NCI-H774 (cell line): Measurements from ENCODE around the gene TMEM126A.

ENCODE experiments used
- DNase-seq: peaks from one replicate; lab custom pipeline; 2025; lab: John Stamatoyannopoulos, UW

TMEM126A gene

DNA sequence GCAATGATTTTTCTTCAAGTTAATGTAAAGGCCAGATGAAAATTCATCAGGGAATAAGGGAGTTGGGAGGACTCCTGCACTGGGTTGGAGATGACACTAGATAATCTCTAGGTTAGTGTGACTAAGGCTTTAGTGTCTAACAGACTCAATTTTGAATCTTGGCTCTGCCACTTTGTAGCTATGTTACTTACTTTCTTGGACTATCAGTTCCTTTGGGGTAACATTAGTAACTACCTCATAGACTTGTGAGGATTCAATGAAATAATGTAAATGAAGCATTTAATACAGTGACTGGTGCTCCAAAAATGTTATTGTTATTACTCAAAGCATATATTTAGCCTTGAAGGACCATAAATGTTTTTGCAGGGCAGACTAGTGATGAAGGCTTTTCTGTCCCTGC lies 47.8 kb downstream of the TMEM126A start:
- DNase-seq = no peak

DNA sequence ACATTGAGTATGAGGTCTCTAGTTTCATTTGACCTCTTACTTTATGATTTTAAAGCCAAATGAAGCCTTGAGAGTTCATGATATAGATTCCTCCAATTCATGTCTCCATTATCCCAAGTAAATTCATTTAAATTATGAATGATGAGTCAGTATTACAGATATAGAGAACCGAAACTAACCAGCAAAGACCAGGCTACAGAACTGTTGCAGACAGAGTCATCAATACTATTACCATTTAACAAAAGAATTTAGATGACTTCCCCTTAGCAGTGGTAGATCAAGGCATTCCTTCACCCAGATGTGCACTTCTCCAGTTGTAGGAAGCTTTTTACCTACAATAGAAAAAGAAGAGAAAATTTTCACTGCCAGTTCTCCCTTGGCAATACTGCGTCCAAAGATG lies 50.0 kb downstream of the TMEM126A start:
- DNase-seq = no peak

DNA sequence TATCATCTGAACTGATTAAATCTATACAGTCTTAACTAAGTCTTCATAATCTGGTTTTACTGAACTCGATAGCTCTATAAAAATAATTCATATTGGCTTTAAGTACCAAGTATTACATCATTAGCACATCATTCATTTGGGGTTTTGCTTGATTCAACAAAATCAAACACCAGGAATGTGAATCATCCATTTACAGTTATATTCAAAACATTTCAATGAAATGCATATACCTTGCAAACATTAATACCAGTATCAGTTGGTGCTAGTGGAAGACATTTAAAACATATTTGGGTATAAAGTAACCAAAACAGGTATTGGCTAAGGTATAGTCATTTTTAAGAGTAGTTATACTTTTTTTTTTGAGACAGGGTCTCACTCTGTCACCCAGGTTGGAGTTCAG lies 50.4 kb downstream of the TMEM126A start:
- no peak for DNase-seq

DNA sequence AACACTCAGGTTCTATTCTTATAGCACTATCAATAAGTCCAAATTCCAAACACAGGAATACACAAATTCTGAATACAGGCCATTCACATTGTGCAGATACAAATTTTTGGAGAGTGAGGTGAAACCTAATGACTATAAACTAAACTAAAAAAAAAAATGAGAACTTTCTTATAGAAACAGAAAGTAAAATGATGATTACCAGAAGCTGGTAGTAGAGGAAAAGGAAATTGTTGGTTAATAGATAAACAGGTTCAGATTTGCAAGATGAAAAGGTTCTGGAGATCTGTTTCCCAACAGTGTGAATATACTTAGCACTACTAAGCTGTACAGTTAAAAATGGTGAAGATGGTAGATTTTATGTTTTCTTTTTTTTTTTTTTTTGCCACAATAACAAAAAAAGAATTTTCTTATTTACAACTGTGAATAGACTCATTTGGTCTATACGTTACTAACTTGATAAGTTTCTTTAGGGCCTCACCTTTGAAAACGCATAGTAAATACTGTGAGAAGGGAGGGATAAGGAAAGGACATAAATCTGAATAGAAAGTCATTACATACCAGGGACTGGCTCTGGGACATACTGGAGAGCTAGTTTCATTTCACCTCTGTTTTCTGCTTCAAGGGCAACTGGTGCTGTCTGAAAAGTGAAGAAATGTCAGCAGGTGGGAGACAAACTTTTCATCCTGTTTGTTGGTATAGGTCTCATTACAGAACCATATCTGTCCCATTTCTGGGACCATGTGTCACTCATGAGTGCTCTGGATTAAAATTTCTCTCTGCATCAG lies 52.4 kb downstream of the TMEM126A start:
- DNase-seq = no peak

DNA sequence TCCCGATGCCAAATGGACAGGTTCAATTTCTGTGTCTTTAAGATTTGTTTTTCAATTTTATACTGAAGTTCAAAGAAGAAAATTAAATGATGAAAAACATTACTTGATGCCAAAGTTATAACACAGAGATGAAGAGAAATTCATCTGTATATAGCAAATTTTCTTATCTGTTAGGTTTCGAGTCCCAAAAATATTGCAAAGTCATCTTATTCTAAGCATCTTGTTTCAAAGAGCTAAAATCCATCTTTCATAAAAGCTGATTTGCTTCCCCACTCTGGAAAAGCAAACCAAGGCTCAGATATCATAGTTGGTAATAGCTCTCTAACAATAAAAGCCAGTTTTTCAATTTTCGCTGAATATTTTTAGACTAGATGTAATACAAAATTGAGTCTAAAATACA lies 57.2 kb downstream of the TMEM126A start:
- DNase-seq = no peak

DNA sequence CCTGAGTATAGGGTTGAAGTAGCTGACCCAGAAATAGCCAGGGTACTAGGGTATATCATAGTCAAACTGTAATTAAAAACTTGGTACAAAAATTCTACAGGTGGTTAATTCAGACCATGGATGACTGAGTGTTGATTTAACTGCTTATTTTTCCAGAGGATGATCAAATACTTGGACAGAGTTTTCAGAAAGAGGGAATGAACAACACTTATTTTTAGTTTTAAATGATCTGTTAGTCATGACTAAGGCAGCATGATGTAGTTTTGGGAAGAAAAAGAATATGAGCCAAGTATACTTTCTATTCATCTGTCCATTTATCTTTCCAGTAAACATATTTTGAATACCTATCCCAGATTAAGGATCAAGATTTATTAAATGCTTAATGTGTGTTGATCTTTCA lies 58.0 kb downstream of the TMEM126A start:
- DNase-seq = no peak
